ENCODE measurements around the gene GDF11.

GDF11 gene

DNA sequence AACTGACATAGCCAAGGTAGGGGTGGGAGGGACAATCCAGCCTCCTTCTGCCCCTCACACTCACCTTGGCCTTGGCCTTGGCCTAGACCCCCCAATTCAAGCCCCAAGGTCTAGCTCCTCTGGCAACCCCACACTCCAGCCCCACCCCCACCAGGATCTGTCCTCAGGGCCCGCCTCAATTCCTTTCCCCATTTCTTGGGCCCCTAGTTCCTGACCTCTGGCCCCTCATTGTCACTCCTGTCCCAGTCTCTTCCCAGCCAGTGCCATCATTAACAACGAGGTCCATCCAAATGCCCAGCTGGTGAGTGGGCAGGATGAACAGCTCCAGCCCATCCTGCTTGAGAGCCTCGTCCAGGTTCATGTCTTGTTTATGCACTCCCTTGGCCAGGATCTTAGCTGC lies 6.8 kb upstream of the GDF11 start:
- peaks cover 7 to 17% of the 10 kb centered on the region in 2 donors for H3K4me1 ChIP-seq (ENCODE audit: control insufficient read depth in 1 of 2, insufficient read depth in 2 of 2, low read length in 2 of 2)
- H3K36me3 ChIP-seq (ENCODE audit: control insufficient read depth in 1 of 2, insufficient read depth in 2 of 2, low read length in 2 of 2): no peaks in the 10 kb centered on the region
- H3K9me3 ChIP-seq (ENCODE audit: control insufficient read depth in 1 of 2, low read length in 2 of 2): no peaks in the 10 kb centered on the region
- no peak overlapping the region for H3K27ac ChIP-seq (ENCODE audit: low read length)
- no peaks in the 10 kb centered on the region for H3K27me3 ChIP-seq (ENCODE audit: low read depth, low read length)
- no peak overlapping the region for H3K4me3 ChIP-seq (ENCODE audit: low read depth in 1 of 2, low read length in 2 of 2)

GRCh38 chr12:55736780-55737580 lies 5.9 kb upstream of the GDF11 start:
- no peaks in the 10 kb centered on the region for H3K36me3 ChIP-seq (ENCODE audit: control insufficient read depth in 1 of 2, insufficient read depth in 2 of 2, low read length in 2 of 2)
- no peak overlapping the region for H3K4me3 ChIP-seq (ENCODE audit: low read depth in 1 of 2, low read length in 2 of 2)
- H3K9me3 ChIP-seq (ENCODE audit: control insufficient read depth in 1 of 2, low read length in 2 of 2): no peaks in the 10 kb centered on the region
- no peak overlapping the region for H3K27ac ChIP-seq (ENCODE audit: low read length)
- H3K27me3 ChIP-seq (ENCODE audit: low read depth, low read length): no peaks in the 10 kb centered on the region
- H3K4me1 ChIP-seq (ENCODE audit: control insufficient read depth in 1 of 2, insufficient read depth in 2 of 2, low read length in 2 of 2): peaks cover 7 to 17% of the 10 kb centered on the region in 2 donors

- H3K36me3 ChIP-seq (ENCODE audit: control insufficient read depth in 1 of 2, insufficient read depth in 2 of 2, low read length in 2 of 2): no peaks in the 10 kb centered on the region
- peaks cover 9 to 20% of the 10 kb centered on the region in 2 donors for H3K4me1 ChIP-seq (ENCODE audit: control insufficient read depth in 1 of 2, insufficient read depth in 2 of 2, low read length in 2 of 2)
- peak overlapping the region; percentile 71 to 84 for H3K4me3 ChIP-seq (ENCODE audit: low read depth in 1 of 2, low read length in 2 of 2)
- H3K27me3 ChIP-seq (ENCODE audit: low read depth, low read length): no peaks in the 10 kb centered on the region
- no peaks in the 10 kb centered on the region for H3K9me3 ChIP-seq (ENCODE audit: control insufficient read depth in 1 of 2, low read length in 2 of 2)
- peak overlapping the region; percentile 61 for H3K27ac ChIP-seq (ENCODE audit: low read length)
These were observed 5.3 kb upstream of the GDF11 start for GRCh38 chr12:55737581-55738122.

DNA sequence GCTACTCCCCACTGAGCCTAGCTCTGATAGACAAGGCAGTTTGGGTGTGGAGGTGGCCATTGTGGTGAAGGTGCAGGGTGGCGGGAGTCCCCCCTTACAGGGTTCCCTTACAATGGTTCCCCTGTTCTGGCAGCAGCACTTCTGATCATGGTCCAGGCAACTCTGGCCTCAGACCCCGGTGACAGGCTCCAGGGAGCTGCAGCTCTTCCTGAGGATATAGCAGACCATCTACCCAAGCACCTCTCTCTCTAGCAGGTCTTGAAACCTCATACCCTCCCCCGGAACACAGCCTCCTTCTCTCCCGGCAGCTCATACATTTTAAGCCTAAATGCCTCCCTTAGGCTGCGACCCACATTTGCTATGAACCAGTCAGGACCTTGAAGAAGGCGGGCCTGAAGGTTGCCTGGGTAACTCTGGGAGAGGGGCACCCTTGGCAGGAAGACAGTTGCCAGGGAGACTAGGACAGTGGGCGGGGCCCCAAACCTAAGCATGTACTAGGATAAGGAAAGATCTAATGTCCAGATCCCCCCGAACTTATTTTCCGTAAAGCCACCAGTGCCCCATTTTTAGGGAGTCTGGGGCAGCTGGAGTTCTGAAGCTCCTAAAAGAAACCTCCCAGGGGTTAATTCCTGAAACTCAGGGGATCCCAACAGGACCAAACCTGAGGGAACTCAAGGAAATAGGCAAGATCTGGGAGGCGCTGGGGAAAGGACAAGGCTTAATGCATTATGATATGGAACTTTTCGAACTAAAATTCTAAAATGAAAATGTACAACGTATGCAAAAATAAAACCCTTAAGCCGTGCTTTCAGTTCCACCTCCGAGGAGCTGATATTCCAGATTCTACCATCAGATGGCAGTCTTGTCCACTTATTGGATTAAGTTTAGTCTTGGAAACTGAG lies 4.5 kb upstream of the GDF11 start:
- Histone ChIP-seq H3K36me3 (ENCODE audit: control insufficient read depth in 1 of 2, insufficient read depth in 2 of 2, low read length in 2 of 2) (no peaks in the 10 kb centered on the region), H3K27ac (ENCODE audit: low read length) (peak overlapping the region; percentile 61), H3K4me1 (ENCODE audit: control insufficient read depth in 1 of 2, insufficient read depth in 2 of 2, low read length in 2 of 2) (peaks cover 10 to 21% of the 10 kb centered on the region in 2 donors), H3K4me3 (ENCODE audit: low read depth in 1 of 2, low read length in 2 of 2) (peak overlapping the region; percentile 71 to 84), H3K27me3 (ENCODE audit: low read depth, low read length) (no peaks in the 10 kb centered on the region), H3K9me3 (ENCODE audit: control insufficient read depth in 1 of 2, low read length in 2 of 2) (no peaks in the 10 kb centered on the region)

DNA sequence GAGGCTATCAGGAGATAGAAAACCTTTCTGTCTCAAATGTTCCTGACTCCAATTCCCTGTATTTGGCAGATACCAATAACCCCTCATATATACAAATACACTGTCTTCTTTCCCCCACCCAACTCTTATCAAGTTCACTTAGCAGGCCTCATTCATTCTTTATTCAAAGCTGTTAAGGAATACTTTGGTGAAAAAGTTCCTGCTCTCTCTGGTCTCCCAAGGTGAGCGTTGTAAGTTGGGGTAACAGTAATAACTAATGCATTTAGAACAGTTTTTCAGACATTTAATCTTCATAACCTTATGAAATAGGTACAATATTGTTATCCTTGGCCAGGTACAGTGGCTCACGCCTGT lies 3.9 kb upstream of the GDF11 start:
- Histone ChIP-seq H3K4me1 (ENCODE audit: control insufficient read depth in 1 of 2, insufficient read depth in 2 of 2, low read length in 2 of 2) (peaks cover 10 to 23% of the 10 kb centered on the region in 2 donors), H3K27ac (ENCODE audit: low read length) (no peak overlapping the region), H3K9me3 (ENCODE audit: control insufficient read depth in 1 of 2, low read length in 2 of 2) (no peaks in the 10 kb centered on the region), H3K4me3 (ENCODE audit: low read depth in 1 of 2, low read length in 2 of 2) (peak overlapping the region; percentile 71 to 84), H3K36me3 (ENCODE audit: control insufficient read depth in 1 of 2, insufficient read depth in 2 of 2, low read length in 2 of 2) (no peaks in the 10 kb centered on the region), H3K27me3 (ENCODE audit: low read depth, low read length) (peaks cover 2% of the 10 kb centered on the region)

- Histone ChIP-seq H3K4me3 (ENCODE audit: low read depth in 1 of 2, low read length in 2 of 2) (peak overlapping the region; percentile 32 to 56), H3K9me3 (ENCODE audit: control insufficient read depth in 1 of 2, low read length in 2 of 2) (no peaks in the 10 kb centered on the region), H3K27ac (ENCODE audit: low read length) (no peak overlapping the region), H3K4me1 (ENCODE audit: control insufficient read depth in 1 of 2, insufficient read depth in 2 of 2, low read length in 2 of 2) (peaks cover 13 to 38% of the 10 kb centered on the region in 2 donors), H3K27me3 (ENCODE audit: low read depth, low read length) (peaks cover 6% of the 10 kb centered on the region), H3K36me3 (ENCODE audit: control insufficient read depth in 1 of 2, insufficient read depth in 2 of 2, low read length in 2 of 2) (no peaks in the 10 kb centered on the region)
These were observed 816 bp upstream of the GDF11 start for GRCh38 chr12:55741931-55742680.

- Histone ChIP-seq H3K4me3 (ENCODE audit: low read depth in 1 of 2, low read length in 2 of 2) (peak overlapping the region; percentile 62 to 75), H3K27ac (ENCODE audit: low read length) (no peak overlapping the region), H3K4me1 (ENCODE audit: control insufficient read depth in 1 of 2, insufficient read depth in 2 of 2, low read length in 2 of 2) (peaks cover 6 to 23% of the 10 kb centered on the region in 2 donors), H3K27me3 (ENCODE audit: low read depth, low read length) (peaks cover 6% of the 10 kb centered on the region), H3K9me3 (ENCODE audit: control insufficient read depth in 1 of 2, low read length in 2 of 2) (no peaks in the 10 kb centered on the region), H3K36me3 (ENCODE audit: control insufficient read depth in 1 of 2, insufficient read depth in 2 of 2, low read length in 2 of 2) (no peaks in the 10 kb centered on the region)
These were observed 751 bp downstream of the GDF11 start for GRCh38 chr12:55743406-55744339.

DNA sequence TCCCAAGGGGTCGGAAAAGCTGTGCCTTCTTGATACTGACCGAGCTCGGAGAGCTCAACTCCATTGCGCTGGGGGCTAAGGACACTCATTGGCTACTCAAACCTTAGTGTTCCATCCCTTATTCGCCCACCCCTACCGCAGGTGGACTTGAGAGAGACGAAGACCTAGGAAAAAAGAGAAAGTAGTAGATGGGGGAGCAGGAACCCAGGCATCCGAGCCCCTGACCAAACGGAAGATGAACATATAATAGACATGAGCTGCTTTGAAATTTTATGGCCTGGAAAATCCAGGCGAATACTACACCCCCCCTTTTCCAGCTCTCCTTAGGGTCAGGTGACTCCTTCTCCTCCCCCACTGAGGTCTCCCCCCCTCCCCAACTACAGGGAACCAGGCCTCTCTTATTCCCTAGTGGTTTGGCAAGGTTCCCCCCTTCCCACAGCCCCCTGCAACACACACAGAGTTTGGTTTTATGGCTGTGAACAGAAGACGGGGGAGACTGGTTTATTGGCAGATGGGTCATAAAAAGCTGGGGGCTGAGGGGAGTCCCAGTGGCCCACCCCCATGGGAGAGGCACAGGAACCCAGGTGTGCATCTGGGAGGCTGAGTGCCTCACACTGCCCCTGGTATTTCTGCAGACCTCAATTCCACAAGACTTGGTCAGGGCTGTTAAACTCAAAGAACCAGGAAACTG lies 1.6 kb downstream of the GDF11 start:
- H3K36me3 ChIP-seq (ENCODE audit: control insufficient read depth in 1 of 2, insufficient read depth in 2 of 2, low read length in 2 of 2): peaks cover 0 to 3% of the 10 kb centered on the region in 2 donors
- H3K27ac ChIP-seq (ENCODE audit: low read length): peak overlapping the region; percentile 51
- H3K4me1 ChIP-seq (ENCODE audit: control insufficient read depth in 1 of 2, insufficient read depth in 2 of 2, low read length in 2 of 2): peaks cover 6 to 23% of the 10 kb centered on the region in 2 donors
- no peaks in the 10 kb centered on the region for H3K9me3 ChIP-seq (ENCODE audit: control insufficient read depth in 1 of 2, low read length in 2 of 2)
- H3K27me3 ChIP-seq (ENCODE audit: low read depth, low read length): peaks cover 6% of the 10 kb centered on the region
- H3K4me3 ChIP-seq (ENCODE audit: low read depth in 1 of 2, low read length in 2 of 2): peak overlapping the region; percentile 62 to 75

- Histone ChIP-seq H3K36me3 (ENCODE audit: control insufficient read depth in 1 of 2, insufficient read depth in 2 of 2, low read length in 2 of 2) (peaks cover 1 to 3% of the 10 kb centered on the region in 2 donors), H3K27me3 (ENCODE audit: low read depth, low read length) (peaks cover 6% of the 10 kb centered on the region), H3K4me3 (ENCODE audit: low read depth in 1 of 2, low read length in 2 of 2) (peak overlapping the region in 1 of 2 donors; percentile 16), H3K27ac (ENCODE audit: low read length) (peak overlapping the region; percentile 51), H3K4me1 (ENCODE audit: control insufficient read depth in 1 of 2, insufficient read depth in 2 of 2, low read length in 2 of 2) (peaks cover 6 to 23% of the 10 kb centered on the region in 2 donors), H3K9me3 (ENCODE audit: control insufficient read depth in 1 of 2, low read length in 2 of 2) (no peaks in the 10 kb centered on the region)
These were observed 2.6 kb downstream of the GDF11 start for GRCh38 chr12:55745361-55746173.
